ENCODE results near the gene BCDIN3D.

DNA sequence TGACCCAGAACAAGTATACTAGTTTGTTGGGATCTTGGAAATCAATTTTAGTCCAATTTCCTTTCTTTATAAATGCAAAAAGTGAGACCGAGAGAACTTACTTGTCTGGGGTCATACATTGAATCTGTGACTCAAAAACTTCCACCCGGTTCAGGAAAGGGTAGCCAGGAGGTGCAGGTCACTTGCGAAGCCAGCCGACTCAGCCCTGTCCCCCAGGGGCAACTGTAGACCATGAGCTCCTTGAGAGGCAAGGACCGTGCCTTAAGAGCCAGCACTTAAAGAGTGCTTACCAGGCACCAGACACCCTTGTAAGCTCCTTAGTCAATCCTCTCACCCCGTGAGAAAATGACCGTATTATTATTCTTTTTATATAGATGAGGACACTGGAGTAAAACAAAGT, 505 bp upstream of the BCDIN3D start:
- TF ChIP-seq TCF12 (IDR thresholded peaks at IDR 0.05; ENCODE audit: low read depth, low read length) (no peak), RXRA (IDR thresholded peaks at IDR 0.05; ENCODE audit: insufficient read depth, low read depth, low read length) (no peak), EZH2 (IDR thresholded peaks at IDR 0.05; ENCODE audit: low read depth, low read length, severe bottlenecking) (no peak), SIRT6 (IDR thresholded peaks at IDR 0.05; ENCODE audit: low read length) (no peak), BACH1 (IDR thresholded peaks at IDR 0.05; ENCODE audit: low read length) (no peak), CBX8 (IDR thresholded peaks at IDR 0.05; ENCODE audit: borderline replicate concordance, low read depth, low read length) (no peak)
- TF ChIP-seq, protein P1, sequence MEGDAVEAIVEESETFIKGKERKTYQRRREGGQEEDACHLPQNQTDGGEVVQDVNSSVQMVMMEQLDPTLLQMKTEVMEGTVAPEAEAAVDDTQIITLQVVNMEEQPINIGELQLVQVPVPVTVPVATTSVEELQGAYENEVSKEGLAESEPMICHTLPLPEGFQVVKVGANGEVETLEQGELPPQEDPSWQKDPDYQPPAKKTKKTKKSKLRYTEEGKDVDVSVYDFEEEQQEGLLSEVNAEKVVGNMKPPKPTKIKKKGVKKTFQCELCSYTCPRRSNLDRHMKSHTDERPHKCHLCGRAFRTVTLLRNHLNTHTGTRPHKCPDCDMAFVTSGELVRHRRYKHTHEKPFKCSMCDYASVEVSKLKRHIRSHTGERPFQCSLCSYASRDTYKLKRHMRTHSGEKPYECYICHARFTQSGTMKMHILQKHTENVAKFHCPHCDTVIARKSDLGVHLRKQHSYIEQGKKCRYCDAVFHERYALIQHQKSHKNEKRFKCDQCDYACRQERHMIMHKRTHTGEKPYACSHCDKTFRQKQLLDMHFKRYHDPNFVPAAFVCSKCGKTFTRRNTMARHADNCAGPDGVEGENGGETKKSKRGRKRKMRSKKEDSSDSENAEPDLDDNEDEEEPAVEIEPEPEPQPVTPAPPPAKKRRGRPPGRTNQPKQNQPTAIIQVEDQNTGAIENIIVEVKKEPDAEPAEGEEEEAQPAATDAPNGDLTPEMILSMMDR (IDR thresholded peaks at IDR 0.05; ENCODE audit: control extremely low read depth in 1 of 3, insufficient read depth in 1 of 3, low read depth in 1 of 3, low read length in 3 of 3) = no peak

Measured in H1 (cell line).